Ovary (tissue), 9 donors: ENCODE data around the gene SCYL3. TPM values are rescaled to one million over a fixed set of nuclear protein-coding genes. Genes with fewer than 3 reads are reported as not detected.

Source experiments
- DNase-seq, 5 donors: peaks; one replicate each; pipeline ENCODE4 v3.0.0-alpha.2; 2019 to 2020
- H3K27ac ChIP-seq, 2 donors: fragments of 200-600 bp; one replicate each; pipeline versions ENCODE4 v1.5.1 to v1.8.0; 2019 to 2022
- H3K27me3 ChIP-seq: fragments of 200-600 bp; one replicate; pipeline ENCODE4 v1.8.0; 2022
- H3K36me3 ChIP-seq: fragments of 200-600 bp; sonication (generic); one replicate; pipeline ENCODE4 v1.5.1; 2019
- H3K4me1 ChIP-seq: one replicate; pipeline ENCODE4 v1.8.1; 2013; ENCODE audit warnings: mild to moderate bottlenecking, moderate library complexity; ENCODE audit not compliant: insufficient read depth
- H3K4me3 ChIP-seq: fragments of 200-600 bp; sonication (generic); one replicate; pipeline ENCODE4 v1.5.1; 2017
- H3K9me3 ChIP-seq, 2 donors: fragments of 200-600 bp in 1 of 2; sonication (generic) in 1 of 2; one replicate each; pipeline versions ENCODE4 v1.5.1 to v1.8.1; 2013 to 2019; ENCODE audit warnings: mild to moderate bottlenecking in 1 of 2, moderate library complexity in 1 of 2
- EP300 ChIP-seq: sonication (generic); formaldehyde crosslinking; IDR thresholded peaks from one replicate; pipeline ENCODE4 v1.6.1; 2017; ENCODE audit warnings: antibody characterized with exemption
- POLR2A ChIP-seq: fragments of 450-650 bp; IDR thresholded peaks from one replicate; pipeline ENCODE4 v1.6.1; 2017; ENCODE audit warnings: antibody characterized with exemption, mild to moderate bottlenecking, moderate library complexity
- WGBS, 3 donors: extraction: QIAGEN DNeasy Blood & Tissue Kit in 1 of 3; methylation state at CpG; one replicate each; pipeline versions ENCODE4 v1.1.5 to v1.1.7; 2013 to 2017; 5-methylcytosine and 5-hydroxymethylcytosine counted together
- intact Hi-C, 4 donors: fragments of 100-400 bp; cut with DNase I; formaldehyde crosslinking; loops; one replicate each; pipeline versions ENCODE4 v1.11.0 to v1.15.1; 2022 to 2023
- polyA plus RNA-seq, 2 donors: library from polyadenylated mRNA; stranded (reverse); fragments of 200-250 nt in 1 of 2; fragments of 350-450 nt in 1 of 2; fragmentation: Illumina TruSeq in 1 of 2; extraction: RNeasy Lipid Tissue Mini Kit (QIAGEN cat#74804) in 1 of 2; gene quantifications; one replicate each; pipeline ENCODE4 v1.2.3, GENCODE V29; 2013 to 2014
- total RNA-seq, 7 donors: library from RNA; depleted of rRNA in 2 of 7; stranded (reverse); fragments of >200 nt in 2 of 7; fragmentation: NEBNext Ultra II Directional in 3 of 7; extraction: Animal tissue kit (Norgen Biotek cat#: 25700) in 3 of 7; gene quantifications; one replicate each; pipeline versions ENCODE4 v1.1.0 to v1.2.4, GENCODE V29; 2016 to 2023
- TF ChIP-seq, protein P1 (sequence below), 3 donors: fragments of 450-650 bp in 2 of 3; fragments of 200-600 bp in 1 of 3; IDR thresholded peaks; one replicate each; pipeline versions ENCODE4 v1.5.1 to v1.8.0; 2016 to 2022; ENCODE audit warnings: antibody characterized with exemption in 3 of 3, mild to moderate bottlenecking in 1 of 3
- donor health status: DM: no; HTN: no; CAD: no; lungs with moderate emphysema.
- donor health status: DM: no; HTN: no; CAD: no.
- donor health status: Bipolar disorder and iron deficiency.
- donor health status: DM: yes; HTN: yes; CAD: no.
- donor health status: DM: no; HTN: no; CAD: no.
- donor health status: DM: yes; HTN: yes; CAD: no.

Gene SCYL3
- total and polyA plus RNA-seq, 9 donors: 6.3 to 15.3 (median 9.9) TPM

DNA sequence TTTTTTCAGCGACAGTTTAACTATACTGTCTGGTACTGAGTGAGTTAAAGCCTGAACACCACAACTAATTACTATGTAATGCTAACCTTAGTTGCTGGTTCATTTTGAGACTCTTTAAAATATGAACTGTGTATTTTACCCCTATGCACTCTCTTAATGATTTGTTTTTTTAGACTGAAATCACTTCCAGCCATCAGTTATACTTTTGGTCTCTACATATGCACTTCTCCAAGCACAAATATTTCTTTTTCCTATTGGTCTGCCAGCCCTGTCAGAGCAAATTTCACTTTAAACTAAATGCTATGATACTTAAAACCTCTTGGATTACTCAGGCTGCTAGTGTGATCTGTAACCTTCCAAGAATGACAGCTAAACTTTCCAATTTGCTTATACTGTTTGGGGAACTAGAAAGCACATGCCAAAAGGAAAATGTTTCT is 38.1 kb upstream of the SCYL3 start:
- 90 to 100% (median 93%) methylated on average over 1 of the region's 1 CpG for WGBS, 3 donors
- no peak overlapping the region for H3K27ac ChIP-seq
- intact Hi-C loops: loop anchor here in 1 of 4 donors (10.0 kb wide), 1 partner anchor 833 kb away; no protein-coding TSS in a partner anchor

DNA sequence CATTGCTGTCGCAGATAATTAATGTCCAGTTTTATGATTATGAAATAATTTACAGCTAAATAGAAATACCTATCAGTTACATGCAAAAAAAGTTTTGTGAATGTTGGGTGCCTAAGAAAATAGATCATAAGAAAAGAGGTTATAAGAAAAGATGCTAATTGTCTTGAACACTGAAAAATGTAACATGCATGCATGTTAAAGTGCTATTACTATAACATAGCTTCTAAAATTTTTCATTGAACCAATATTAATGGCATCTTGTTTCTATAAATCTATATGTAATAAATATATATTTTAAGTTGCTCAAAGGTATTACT is 35.5 kb upstream of the SCYL3 start:
- WGBS, 3 donors: 25 to 31% (median 27%) methylated on average over 1 of the region's 1 CpG
- no peak overlapping the region for H3K27ac ChIP-seq
- no peaks in the 10 kb centered on the region for H3K27me3 ChIP-seq
- H3K4me3 ChIP-seq: no peak overlapping the region
- no peak for DNase-seq
- no peaks in the 10 kb centered on the region for H3K4me1 ChIP-seq
- H3K9me3 ChIP-seq: no peaks in the 10 kb centered on the region
- TF ChIP-seq, protein P1, sequence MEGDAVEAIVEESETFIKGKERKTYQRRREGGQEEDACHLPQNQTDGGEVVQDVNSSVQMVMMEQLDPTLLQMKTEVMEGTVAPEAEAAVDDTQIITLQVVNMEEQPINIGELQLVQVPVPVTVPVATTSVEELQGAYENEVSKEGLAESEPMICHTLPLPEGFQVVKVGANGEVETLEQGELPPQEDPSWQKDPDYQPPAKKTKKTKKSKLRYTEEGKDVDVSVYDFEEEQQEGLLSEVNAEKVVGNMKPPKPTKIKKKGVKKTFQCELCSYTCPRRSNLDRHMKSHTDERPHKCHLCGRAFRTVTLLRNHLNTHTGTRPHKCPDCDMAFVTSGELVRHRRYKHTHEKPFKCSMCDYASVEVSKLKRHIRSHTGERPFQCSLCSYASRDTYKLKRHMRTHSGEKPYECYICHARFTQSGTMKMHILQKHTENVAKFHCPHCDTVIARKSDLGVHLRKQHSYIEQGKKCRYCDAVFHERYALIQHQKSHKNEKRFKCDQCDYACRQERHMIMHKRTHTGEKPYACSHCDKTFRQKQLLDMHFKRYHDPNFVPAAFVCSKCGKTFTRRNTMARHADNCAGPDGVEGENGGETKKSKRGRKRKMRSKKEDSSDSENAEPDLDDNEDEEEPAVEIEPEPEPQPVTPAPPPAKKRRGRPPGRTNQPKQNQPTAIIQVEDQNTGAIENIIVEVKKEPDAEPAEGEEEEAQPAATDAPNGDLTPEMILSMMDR (IDR thresholded peaks at IDR 0.05): no peak
- no peak for TF ChIP-seq POLR2A
- TF ChIP-seq EP300: no peak
- intact Hi-C loops: no loop called here
- H3K36me3 ChIP-seq: no peaks in the 10 kb centered on the region

More for the DNA sequence above, 38.1 kb upstream of the SCYL3 start:
- no peak for TF ChIP-seq EP300
- no peak for TF ChIP-seq POLR2A
- TF ChIP-seq, protein P1 (IDR thresholded peaks at IDR 0.05): no peak
- Histone ChIP-seq H3K4me3 (no peak overlapping the region), H3K27me3 (no peaks in the 10 kb centered on the region), H3K36me3 (no peaks in the 10 kb centered on the region), H3K4me1 (no peaks in the 10 kb centered on the region), H3K9me3 (no peaks in the 10 kb centered on the region)
- DNase-seq: no peak

DNA sequence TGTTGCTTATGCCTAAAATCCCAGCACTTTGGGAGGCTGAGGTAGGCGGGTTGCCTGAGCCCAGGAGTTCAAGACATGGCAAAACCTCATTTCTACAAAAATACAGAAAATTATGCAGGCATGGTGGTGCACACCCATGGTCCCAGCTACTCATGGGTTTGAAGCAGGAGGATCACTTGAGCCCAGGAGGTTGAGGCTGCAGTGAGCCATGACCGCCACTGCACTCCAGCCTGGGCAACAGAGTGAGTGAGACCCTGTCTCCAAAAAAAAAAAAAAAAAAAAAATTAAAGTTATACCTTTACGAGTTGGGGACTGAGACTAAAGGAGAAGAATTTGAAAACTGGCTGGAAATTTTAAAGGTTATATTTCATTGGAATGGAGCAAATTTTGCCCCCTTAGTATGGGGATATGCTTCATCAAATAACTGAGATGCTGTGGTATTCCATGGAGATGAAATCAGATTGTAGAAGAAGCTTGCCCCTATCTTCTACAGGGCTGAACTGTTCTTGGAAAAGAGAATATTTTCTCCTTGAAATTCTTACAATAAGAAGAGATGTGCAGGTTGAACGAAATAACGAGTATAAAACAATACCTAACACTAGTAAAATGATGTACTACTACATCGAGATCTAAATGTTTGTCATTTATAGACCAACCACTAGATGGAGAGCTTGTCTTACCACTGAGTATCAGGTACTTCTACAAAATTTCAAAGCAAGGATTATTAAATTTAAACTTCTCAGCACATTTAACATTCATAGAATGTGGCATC is 34.9 kb upstream of the SCYL3 start:
- no peak overlapping the region for H3K27ac ChIP-seq
- WGBS, 3 donors: 37 to 47% (median 42%) methylated on average over 6 of the region's 6 CpGs
- no peaks in the 10 kb centered on the region for H3K9me3 ChIP-seq
- no peak for DNase-seq
- H3K4me1 ChIP-seq: no peaks in the 10 kb centered on the region
- H3K27me3 ChIP-seq: no peaks in the 10 kb centered on the region
- TF ChIP-seq POLR2A: no peak
- TF ChIP-seq, protein P1 (IDR thresholded peaks at IDR 0.05): peak; percentile 37 to 61 (median 45)
- TF ChIP-seq EP300: no peak
- intact Hi-C loops: no loop called here
- no peak overlapping the region for H3K4me3 ChIP-seq
- H3K36me3 ChIP-seq: no peaks in the 10 kb centered on the region

DNA sequence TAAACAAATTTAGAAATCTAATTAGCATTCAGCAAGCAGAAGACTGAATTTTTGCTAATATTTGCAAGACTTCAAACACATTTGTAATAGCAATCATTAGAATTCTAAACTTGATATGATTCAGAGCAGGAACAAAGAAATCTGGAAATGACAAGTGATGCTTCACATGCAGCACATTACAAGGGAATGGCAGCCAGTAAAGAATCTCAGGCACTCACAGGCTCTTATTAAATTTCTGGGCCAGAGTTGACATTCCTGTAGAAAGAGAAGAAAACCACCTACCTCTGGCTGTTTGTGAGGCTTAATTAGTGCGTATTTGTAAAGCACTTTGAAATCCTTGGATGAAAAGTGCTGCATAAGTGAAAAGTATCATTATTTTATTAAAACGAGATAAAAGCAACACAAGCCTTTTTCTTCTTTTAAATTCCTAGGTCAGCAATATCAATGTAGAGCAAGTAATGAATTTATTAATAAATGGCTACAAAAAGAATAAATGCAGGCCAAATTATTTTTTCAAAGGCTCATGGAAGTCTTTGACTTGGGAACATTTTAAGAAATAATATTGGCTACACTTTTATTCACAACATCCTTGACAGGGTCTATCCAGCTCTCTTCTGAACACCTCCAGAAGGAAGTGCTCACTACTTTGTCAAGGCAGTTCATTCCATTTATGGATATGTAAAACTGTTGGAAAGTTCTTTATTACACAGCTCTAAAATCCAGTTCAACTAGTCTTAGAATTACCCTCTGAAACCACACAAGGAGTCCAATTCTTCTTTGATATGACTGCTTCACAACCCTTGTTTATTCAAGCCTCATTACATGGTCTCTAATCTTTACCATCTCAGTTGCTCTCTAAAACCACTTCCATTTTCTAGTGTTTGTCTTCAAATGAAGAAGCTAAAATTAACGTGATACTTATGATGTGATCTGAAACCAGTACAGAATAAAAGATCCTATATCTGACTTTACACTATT is 32.1 kb upstream of the SCYL3 start:
- Histone ChIP-seq H3K4me1 (no peaks in the 10 kb centered on the region), H3K9me3 (no peaks in the 10 kb centered on the region), H3K4me3 (no peak overlapping the region), H3K27me3 (no peaks in the 10 kb centered on the region), H3K36me3 (no peaks in the 10 kb centered on the region), H3K27ac (no peak overlapping the region)
- intact Hi-C loops: no loop called here
- WGBS, 3 donors: 61 to 63% (median 62%) methylated on average over 3 of the region's 3 CpGs
- no peak for TF ChIP-seq EP300
- TF ChIP-seq, protein P1 (IDR thresholded peaks at IDR 0.05): no peak
- TF ChIP-seq POLR2A: no peak
- no peak for DNase-seq
